Loucy (cell line): ENCODE measurements around the gene NCKAP5.

Experiments used
- H2AFZ ChIP-seq: fragments of 200-600 bp; sonication (generic); 2 replicates; pipeline ENCODE4 v1.6.0; 2016; ENCODE audit warnings: antibody characterized with exemption, mild to moderate bottlenecking, low read length, moderate library complexity
- H3F3A ChIP-seq: fragments of 200-600 bp; 2 replicates; pipeline ENCODE4 v1.6.0; 2016; ENCODE audit warnings: antibody characterized with exemption, low read depth, mild to moderate bottlenecking
- H3K27me3 ChIP-seq: fragments of 200-600 bp; sonication (generic); 2 replicates; pipeline ENCODE4 v1.6.1; 2014; ENCODE audit warnings: low read length, mild to moderate bottlenecking; ENCODE audit not compliant: insufficient read depth, poor library complexity, severe bottlenecking
- H3K36me3 ChIP-seq: fragments of 200-600 bp; sonication (generic); 2 replicates; pipeline ENCODE4 v1.6.1; 2016; ENCODE audit warnings: low read length; ENCODE audit not compliant: insufficient read depth
- H3K4me1 ChIP-seq: fragments of 200-600 bp; sonication (generic); 2 replicates; pipeline ENCODE4 v1.5.1; 2014; ENCODE audit warnings: low read length, mild to moderate bottlenecking; ENCODE audit not compliant: insufficient read depth, poor library complexity, severe bottlenecking
- H3K4me2 ChIP-seq: fragments of 200-600 bp; sonication (generic); 2 replicates; pipeline ENCODE4 v1.6.0; 2014; ENCODE audit warnings: antibody characterized with exemption, low read length, low read depth, mild to moderate bottlenecking; ENCODE audit not compliant: poor library complexity, severe bottlenecking
- H3K4me3 ChIP-seq: fragments of 200-600 bp; sonication (generic); 2 replicates; pipeline ENCODE4 v1.5.1; 2014; ENCODE audit warnings: low read length, mild to moderate bottlenecking, mixed read lengths; ENCODE audit not compliant: poor library complexity, severe bottlenecking
- H3K79me2 ChIP-seq: fragments of 200-600 bp; sonication (generic); 2 replicates; pipeline ENCODE4 v1.6.1; 2014; ENCODE audit warnings: low read length; ENCODE audit not compliant: insufficient read depth
- H3K9ac ChIP-seq: fragments of 200-600 bp; sonication (generic); 2 replicates; pipeline ENCODE4 v1.6.0; 2014; ENCODE audit warnings: mild to moderate bottlenecking, low read depth, low read length, moderate library complexity; ENCODE audit not compliant: poor library complexity, severe bottlenecking
- H3K9me2 ChIP-seq: fragments of 200-600 bp; sonication (generic); replicated peaks from 2 replicates; pipeline ENCODE4 v1.6.1; 2016; ENCODE audit warnings: low read depth, low read length, mixed read lengths
- H3K9me3 ChIP-seq: fragments of 200-600 bp; sonication (generic); 2 replicates; pipeline ENCODE4 v1.6.1; 2014; ENCODE audit warnings: mild to moderate bottlenecking, antibody characterized with exemption, low read length, low read depth; ENCODE audit not compliant: insufficient read depth
- H4K20me1 ChIP-seq: fragments of 200-600 bp; sonication (generic); 2 replicates; pipeline ENCODE4 v1.6.0; 2014; ENCODE audit warnings: antibody characterized with exemption, low read length, mild to moderate bottlenecking; ENCODE audit not compliant: insufficient read depth, poor library complexity, severe bottlenecking
- EZH2phosphoT487 ChIP-seq: fragments of 200-600 bp; IDR thresholded peaks from 2 replicates; pipeline ENCODE4 v1.6.1; 2018; ENCODE audit warnings: antibody characterized with exemption, mild to moderate bottlenecking, moderate library complexity, borderline replicate concordance
- TF ChIP-seq, protein P1 (sequence below): fragments of 200-600 bp; sonication (generic); conservative IDR thresholded peaks from 2 replicates; pipeline ENCODE4 v1.5.1; 2014; ENCODE audit warnings: mild to moderate bottlenecking, antibody characterized with exemption, low read length

The NCKAP5 gene

DNA sequence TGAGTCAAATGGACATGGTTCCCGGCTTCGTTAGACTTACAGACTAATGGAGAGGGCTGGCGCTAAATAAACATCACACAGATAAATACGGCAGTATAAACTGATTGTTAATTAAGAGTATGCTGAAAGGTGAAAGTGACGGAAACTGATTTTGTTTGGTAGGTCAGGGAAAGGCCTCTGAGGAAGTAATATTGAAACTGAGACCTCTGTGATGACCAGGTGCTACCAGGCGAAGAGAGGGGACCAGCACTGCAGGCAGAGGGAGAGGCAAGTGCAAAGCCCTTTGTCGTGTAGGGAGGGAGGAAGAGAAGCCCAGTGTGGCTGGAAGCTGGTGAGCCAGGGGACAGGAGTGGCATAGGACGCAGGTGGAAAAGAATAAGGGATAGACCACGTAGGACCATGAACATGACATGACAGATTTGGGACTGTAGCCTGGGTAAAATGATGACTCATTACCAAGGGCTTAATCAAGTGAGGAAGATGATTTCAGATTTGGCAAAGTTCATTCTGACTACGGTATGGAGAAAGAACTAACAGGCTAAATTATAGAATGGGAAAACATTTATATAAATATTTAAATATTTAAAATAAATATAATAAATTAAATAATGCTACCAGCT lies 433.1 kb downstream of the NCKAP5 start:
- H3K27me3 ChIP-seq, result no peaks in the 10 kb centered on the region
- H3K9ac ChIP-seq, result no peak overlapping the region
- H4K20me1 ChIP-seq, result no peaks in the 10 kb centered on the region
- TF ChIP-seq EZH2phosphoT487, result no peak
- TF ChIP-seq, protein P1, sequence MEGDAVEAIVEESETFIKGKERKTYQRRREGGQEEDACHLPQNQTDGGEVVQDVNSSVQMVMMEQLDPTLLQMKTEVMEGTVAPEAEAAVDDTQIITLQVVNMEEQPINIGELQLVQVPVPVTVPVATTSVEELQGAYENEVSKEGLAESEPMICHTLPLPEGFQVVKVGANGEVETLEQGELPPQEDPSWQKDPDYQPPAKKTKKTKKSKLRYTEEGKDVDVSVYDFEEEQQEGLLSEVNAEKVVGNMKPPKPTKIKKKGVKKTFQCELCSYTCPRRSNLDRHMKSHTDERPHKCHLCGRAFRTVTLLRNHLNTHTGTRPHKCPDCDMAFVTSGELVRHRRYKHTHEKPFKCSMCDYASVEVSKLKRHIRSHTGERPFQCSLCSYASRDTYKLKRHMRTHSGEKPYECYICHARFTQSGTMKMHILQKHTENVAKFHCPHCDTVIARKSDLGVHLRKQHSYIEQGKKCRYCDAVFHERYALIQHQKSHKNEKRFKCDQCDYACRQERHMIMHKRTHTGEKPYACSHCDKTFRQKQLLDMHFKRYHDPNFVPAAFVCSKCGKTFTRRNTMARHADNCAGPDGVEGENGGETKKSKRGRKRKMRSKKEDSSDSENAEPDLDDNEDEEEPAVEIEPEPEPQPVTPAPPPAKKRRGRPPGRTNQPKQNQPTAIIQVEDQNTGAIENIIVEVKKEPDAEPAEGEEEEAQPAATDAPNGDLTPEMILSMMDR, result no peak
- no peaks in the 10 kb centered on the region for H3K9me3 ChIP-seq
- no peaks in the 10 kb centered on the region for H3F3A ChIP-seq
- H3K4me2 ChIP-seq, result no peak overlapping the region
- no peaks in the 10 kb centered on the region for H3K79me2 ChIP-seq
- H2AFZ ChIP-seq, result no peak overlapping the region
- H3K4me1 ChIP-seq, result no peaks in the 10 kb centered on the region
- no peaks in the 10 kb centered on the region for H3K36me3 ChIP-seq
- H3K9me2 ChIP-seq, result no peaks in the 10 kb centered on the region
- H3K4me3 ChIP-seq, result no peak overlapping the region

DNA sequence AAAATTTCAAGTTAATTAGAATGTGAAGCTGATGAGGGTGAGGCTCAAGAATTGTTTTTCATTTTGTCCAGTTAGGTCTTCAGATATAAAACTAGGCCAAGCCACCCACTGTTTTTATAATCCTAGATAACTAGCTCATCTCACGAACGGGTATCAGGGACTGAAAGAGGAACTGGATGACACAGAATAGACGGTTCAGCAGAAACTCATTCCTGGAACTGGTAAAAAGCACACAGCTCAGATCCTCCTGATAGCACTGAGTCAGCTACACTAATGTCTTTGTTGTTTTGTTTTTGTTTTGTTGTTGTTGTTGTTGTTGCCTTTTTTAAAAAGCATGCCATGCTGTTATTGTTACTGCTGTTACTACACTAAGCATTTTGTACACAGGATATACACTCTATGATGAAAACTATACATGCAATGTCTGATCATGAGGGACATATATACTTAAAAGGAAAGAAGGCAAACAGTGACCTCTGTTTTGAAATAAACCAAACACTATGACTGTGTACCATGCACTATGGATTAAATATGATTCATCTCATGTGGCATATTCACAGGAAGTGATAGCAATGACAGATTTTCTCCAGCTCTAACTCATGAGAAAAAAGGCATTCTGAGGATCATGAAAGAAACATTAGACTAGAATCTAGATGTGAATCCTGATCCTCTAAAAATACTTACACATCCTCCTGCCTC lies 437.6 kb downstream of the NCKAP5 start:
- Histone ChIP-seq H3K4me3 (no peak overlapping the region), H4K20me1 (no peaks in the 10 kb centered on the region), H3K27me3 (no peaks in the 10 kb centered on the region), H3K9ac (no peak overlapping the region), H3K4me2 (no peak overlapping the region), H3F3A (no peaks in the 10 kb centered on the region), H3K4me1 (no peaks in the 10 kb centered on the region), H3K9me3 (no peaks in the 10 kb centered on the region), H3K79me2 (no peaks in the 10 kb centered on the region), H3K36me3 (no peaks in the 10 kb centered on the region), H2AFZ (no peak overlapping the region), H3K9me2 (no peaks in the 10 kb centered on the region)
- no peak for TF ChIP-seq EZH2phosphoT487
- TF ChIP-seq, protein P1, result no peak

DNA sequence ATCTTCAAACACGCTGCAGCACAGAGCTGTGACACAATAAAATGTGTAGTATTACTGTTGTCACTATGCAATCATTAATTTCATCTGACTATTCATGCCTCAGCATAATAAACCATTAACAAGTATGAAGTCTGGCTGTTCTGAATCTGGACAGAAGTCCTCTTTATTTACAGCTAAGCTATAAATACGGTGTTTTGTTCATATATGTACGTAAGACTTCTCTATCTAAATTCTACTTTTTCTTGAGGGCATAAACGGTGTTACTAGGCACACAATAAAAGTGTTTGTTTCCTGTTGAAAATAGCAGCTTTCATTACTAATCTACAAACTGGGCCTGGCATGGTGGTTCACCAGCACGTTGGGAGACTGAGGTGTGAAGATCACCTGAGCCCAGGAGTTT lies 443.8 kb downstream of the NCKAP5 start:
- Histone ChIP-seq H3K79me2 (no peaks in the 10 kb centered on the region), H3K4me2 (no peak overlapping the region), H3F3A (no peaks in the 10 kb centered on the region), H3K9me3 (no peaks in the 10 kb centered on the region), H2AFZ (no peak overlapping the region), H3K4me3 (no peak overlapping the region), H3K9ac (no peak overlapping the region), H3K9me2 (no peaks in the 10 kb centered on the region), H3K36me3 (no peaks in the 10 kb centered on the region), H3K4me1 (no peaks in the 10 kb centered on the region), H4K20me1 (no peaks in the 10 kb centered on the region), H3K27me3 (no peaks in the 10 kb centered on the region)
- TF ChIP-seq, protein P1, result no peak
- no peak for TF ChIP-seq EZH2phosphoT487
